BE2C (cell line): ENCODE data around the gene OR8A1. TPM values are rescaled to one million over a fixed set of nuclear protein-coding genes. Genes with fewer than 3 reads are reported as not detected.

Experiments used
- DNase-seq: peaks from one replicate; pipeline ENCODE4 v3.0.0-alpha.2; 2020
- H3K27me3 ChIP-seq: fragments of 250-450 bp; sonication (Bioruptor Pico); 2 replicates; pipeline ENCODE4 v1.5.1; 2020; ENCODE audit warnings: mild to moderate bottlenecking
- H3K36me3 ChIP-seq: fragments of 250-450 bp; sonication (Bioruptor Pico); 2 replicates; pipeline ENCODE4 v1.5.1; 2020; ENCODE audit warnings: mild to moderate bottlenecking
- H3K4me1 ChIP-seq: fragments of 250-450 bp; sonication (Bioruptor Pico); 2 replicates; pipeline ENCODE4 v1.5.1; 2020
- H3K4me3 ChIP-seq: 2 replicates; pipeline ENCODE4 v1.5.1; 2011; ENCODE audit warnings: low read depth, low read length
- H3K9me3 ChIP-seq: fragments of 250-450 bp; sonication (Bioruptor Pico); 2 replicates; pipeline ENCODE4 v1.5.1; 2020
- polyA plus RNA-seq: library from polyadenylated mRNA; unstranded; fragments of >200 nt; gene quantifications from one replicate; pipeline ENCODE4 v1.2.1, GENCODE V29; 2012; ENCODE audit warnings: low read depth, missing spikeins; ENCODE audit not compliant: insufficient read length, insufficient read depth
- TF ChIP-seq, protein P1 (sequence below): IDR thresholded peaks from 2 replicates; pipeline ENCODE4 v1.5.1; 2012; ENCODE audit warnings: mild to moderate bottlenecking, low read depth, low read length

Gene OR8A1
- not detected for polyA plus RNA-seq

DNA sequence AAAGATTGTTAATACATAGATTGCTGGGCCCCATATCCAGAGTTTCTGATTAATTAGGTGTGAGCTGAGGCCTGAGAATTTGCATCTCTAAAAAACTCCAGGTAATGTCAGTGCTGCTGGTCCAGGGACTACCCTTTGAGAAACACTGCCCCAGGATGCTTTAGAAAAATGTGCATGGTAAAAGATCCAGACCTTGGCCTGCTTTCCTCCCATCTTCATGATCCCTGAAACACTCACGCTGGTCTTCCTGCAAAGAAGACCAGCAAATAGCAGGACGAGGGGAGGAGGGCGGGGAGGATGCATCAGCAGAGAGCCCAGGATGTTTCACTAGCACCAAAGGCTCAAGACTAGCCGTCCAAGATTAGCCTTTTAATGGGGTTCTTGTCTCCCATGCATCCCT, at the start of gene OR8A1:
OR8A1 (plus strand) TSS at position 301 of the 400 bp plus-strand sequence. CDS start 123 bp downstream, outside the sequence.
- no peaks in the 10 kb centered on the region for H3K9me3 ChIP-seq
- H3K4me1 ChIP-seq, result no peaks in the 10 kb centered on the region
- H3K4me3 ChIP-seq, result no peak within 1 kb of the TSS
- H3K27me3 ChIP-seq, result peaks cover 35% of the 10 kb centered on the region
- H3K36me3 ChIP-seq, result no peaks in the 10 kb centered on the region
- DNase-seq, result no peak
- TF ChIP-seq, protein P1, sequence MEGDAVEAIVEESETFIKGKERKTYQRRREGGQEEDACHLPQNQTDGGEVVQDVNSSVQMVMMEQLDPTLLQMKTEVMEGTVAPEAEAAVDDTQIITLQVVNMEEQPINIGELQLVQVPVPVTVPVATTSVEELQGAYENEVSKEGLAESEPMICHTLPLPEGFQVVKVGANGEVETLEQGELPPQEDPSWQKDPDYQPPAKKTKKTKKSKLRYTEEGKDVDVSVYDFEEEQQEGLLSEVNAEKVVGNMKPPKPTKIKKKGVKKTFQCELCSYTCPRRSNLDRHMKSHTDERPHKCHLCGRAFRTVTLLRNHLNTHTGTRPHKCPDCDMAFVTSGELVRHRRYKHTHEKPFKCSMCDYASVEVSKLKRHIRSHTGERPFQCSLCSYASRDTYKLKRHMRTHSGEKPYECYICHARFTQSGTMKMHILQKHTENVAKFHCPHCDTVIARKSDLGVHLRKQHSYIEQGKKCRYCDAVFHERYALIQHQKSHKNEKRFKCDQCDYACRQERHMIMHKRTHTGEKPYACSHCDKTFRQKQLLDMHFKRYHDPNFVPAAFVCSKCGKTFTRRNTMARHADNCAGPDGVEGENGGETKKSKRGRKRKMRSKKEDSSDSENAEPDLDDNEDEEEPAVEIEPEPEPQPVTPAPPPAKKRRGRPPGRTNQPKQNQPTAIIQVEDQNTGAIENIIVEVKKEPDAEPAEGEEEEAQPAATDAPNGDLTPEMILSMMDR, result no peak

- no peaks in the 10 kb centered on the region; the same call in 1 of the 2 replicates for H3K9me3 ChIP-seq
- H3K4me3 ChIP-seq, result no peak overlapping the region
- no peaks in the 10 kb centered on the region for H3K36me3 ChIP-seq
- no peak for DNase-seq
- TF ChIP-seq, protein P1, result no peak
- H3K4me1 ChIP-seq, result no peaks in the 10 kb centered on the region
- peaks cover 47% of the 10 kb centered on the region for H3K27me3 ChIP-seq
These were observed 49.3 kb upstream of the OR8A1 start for GRCh38 chr11:124520550-124520854.

DNA sequence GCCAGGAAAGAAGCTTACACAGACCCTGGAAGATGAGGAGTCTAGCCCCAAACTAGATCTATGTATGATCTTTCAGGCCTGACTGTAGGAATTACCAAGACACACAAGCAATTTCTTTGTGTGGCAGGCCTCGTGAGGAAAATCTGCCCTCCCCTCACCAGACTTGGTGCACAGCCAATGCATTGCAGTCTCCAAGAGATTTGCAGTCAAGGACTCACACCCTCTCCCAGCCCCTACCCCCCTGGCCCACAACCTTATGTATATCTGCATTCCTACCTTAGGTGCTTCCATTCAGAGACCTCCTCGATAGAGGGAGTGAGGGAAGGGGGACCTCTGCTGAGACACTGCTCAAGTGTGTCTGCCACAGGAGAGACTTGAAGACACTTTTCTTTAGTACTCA, 36.2 kb upstream of the OR8A1 start:
- H3K27me3 ChIP-seq, result no peaks in the 10 kb centered on the region
- TF ChIP-seq, protein P1, result no peak
- no peak for DNase-seq
- H3K4me3 ChIP-seq, result no peak overlapping the region
- no peaks in the 10 kb centered on the region for H3K36me3 ChIP-seq
- no peaks in the 10 kb centered on the region for H3K9me3 ChIP-seq
- H3K4me1 ChIP-seq, result no peaks in the 10 kb centered on the region

GRCh38 chr11:124534051-124534450, 35.7 kb upstream of the OR8A1 start:
- TF ChIP-seq, protein P1, result no peak
- H3K9me3 ChIP-seq, result no peaks in the 10 kb centered on the region
- DNase-seq, result no peak
- H3K27me3 ChIP-seq, result no peaks in the 10 kb centered on the region
- no peaks in the 10 kb centered on the region for H3K4me1 ChIP-seq
- no peaks in the 10 kb centered on the region for H3K36me3 ChIP-seq
- no peak overlapping the region for H3K4me3 ChIP-seq

DNA sequence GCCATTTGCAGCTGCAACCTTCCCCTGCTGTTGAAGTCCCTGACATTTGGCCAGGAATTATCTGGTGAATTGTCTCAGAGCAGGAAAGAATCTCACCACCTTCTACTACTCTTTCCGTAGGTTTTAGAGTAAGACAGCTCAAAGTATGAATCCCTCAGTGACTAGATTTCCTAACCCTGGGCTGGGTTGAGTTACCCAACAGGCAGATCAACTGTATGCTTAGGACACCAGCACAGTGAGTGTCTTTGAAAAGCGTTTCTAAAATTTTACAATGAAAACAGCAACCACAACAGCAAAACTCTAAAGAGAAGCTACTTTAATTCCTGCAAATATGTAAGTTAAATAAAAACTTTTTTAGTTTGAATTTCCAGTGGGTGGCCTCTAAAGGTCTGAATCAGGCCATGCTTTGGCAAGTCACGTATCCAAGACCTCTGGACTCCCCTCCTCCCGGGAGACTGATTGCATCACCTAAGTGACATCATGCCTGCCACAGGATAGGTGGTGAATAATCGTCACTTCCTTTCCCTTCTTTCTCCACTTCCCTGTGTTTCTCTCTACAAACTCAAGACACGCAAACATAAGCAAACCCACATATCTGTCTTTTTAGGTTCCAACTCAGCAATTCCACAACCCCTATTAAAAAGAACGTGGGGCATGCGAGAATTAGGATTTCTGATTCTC, 34.1 kb upstream of the OR8A1 start:
- H3K4me1 ChIP-seq, result no peaks in the 10 kb centered on the region
- no peak for DNase-seq
- H3K4me3 ChIP-seq, result no peak overlapping the region
- TF ChIP-seq, protein P1, result no peak
- no peaks in the 10 kb centered on the region for H3K36me3 ChIP-seq
- H3K27me3 ChIP-seq, result no peaks in the 10 kb centered on the region
- H3K9me3 ChIP-seq, result no peaks in the 10 kb centered on the region

DNA sequence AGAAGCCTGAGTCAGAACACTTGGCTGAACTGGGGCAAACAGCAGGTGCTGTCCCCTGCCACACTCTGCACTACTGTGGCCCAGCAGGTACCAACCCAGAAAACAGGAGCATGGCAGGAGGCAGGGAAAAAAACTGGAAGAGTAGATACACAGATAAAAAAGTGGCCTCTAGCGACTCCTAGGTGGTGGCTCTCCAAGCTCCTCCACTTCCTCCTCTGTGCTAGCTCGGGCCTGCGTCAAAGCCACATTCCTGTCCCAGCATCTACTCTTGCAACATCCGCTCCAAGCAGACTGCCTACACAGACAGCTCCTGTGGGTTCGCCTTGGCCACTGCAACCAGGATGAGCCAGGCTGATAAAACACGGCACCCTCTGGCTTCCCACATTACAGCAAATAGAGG, 33.3 kb upstream of the OR8A1 start:
- no peak overlapping the region for H3K4me3 ChIP-seq
- H3K4me1 ChIP-seq, result no peaks in the 10 kb centered on the region
- no peaks in the 10 kb centered on the region for H3K27me3 ChIP-seq

More for the DNA sequence above, 33.3 kb upstream of the OR8A1 start:
- Histone ChIP-seq H3K9me3 (no peaks in the 10 kb centered on the region), H3K36me3 (no peaks in the 10 kb centered on the region)
- DNase-seq, result no peak
- TF ChIP-seq, protein P1, result peak; percentile 18; the same call in 1 of the 2 replicates
